Right forelimb (tissue), 1 donor: ENCODE measurements around the gene RILP.
A peak's percentile ranks its signal among the peaks of the same experiment; 100 is the strongest.

Source experiments
- DNase-seq: peaks from one replicate; pipeline ENCODE4 v3.0.0-alpha.2; 2018

The RILP gene

DNA sequence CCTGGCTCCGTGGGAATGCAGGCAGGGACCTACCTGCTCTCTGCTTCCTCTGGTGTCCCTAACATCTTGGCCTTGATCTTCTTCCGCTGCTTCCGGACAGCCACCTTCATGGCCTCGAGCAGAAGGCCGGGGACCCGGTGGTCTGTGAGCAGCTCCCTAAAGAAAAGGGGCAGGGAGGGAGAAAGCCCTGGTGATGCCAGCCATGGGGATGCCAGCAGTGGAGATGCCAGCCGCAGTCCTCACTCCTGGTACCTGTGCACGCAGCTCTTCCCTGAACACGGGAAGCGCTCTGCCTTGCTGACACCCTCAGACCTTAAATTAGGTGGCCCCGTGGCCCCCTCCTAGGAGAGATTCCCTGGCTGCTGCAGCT lies 1.9 kb downstream of the RILP start:
- no peak for DNase-seq

DNA sequence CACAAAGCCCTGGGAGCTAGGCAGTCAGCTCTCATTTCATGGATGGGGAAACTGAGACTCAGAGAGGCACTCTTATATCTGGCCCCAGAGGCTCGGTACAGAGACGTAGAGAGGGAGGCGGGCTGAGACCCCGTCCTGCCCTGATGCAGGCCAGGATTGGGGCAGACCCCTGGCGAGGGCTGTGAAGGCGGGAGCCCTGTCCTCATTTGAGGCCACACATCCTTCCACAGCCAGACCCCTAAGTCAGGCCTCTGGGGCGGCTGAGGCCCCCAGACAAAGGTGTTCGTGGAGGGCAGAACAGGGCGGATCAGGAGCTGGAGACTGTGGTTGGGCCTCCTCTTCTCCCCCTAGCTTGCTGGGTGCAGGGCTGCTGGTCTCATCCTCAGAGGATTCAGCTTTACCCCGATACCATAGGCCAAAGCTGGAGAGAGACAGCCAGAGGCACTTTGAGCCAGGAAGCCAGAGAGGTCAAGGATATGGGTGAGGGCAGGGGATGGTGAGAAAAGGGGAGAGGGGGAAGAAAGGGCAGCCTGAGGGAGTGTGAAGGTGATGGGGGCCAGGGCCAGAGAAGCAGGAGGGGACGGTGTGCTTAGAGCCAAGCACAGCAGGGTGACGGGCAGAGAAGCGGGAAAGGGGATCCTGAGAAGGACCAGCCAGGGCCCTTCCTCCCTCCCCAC lies 3.3 kb downstream of the RILP start:
- DNase-seq: no peak

- DNase-seq: peak; percentile 67
Observed at GRCh38 chr17:1645207-1646171, 4.2 kb downstream of the RILP start, which contains the start of gene SCARF1. TSS of gene SCARF1 (minus strand) at chr17:1645732. CDS start at chr17:1645697, 35 bp downstream.

- DNase-seq: no peak
Observed at GRCh38 chr17:1644493-1645206, 5.0 kb downstream of the RILP start.

- no peak for DNase-seq
Observed at GRCh38 chr17:1643999-1644492, 5.6 kb downstream of the RILP start.

DNA sequence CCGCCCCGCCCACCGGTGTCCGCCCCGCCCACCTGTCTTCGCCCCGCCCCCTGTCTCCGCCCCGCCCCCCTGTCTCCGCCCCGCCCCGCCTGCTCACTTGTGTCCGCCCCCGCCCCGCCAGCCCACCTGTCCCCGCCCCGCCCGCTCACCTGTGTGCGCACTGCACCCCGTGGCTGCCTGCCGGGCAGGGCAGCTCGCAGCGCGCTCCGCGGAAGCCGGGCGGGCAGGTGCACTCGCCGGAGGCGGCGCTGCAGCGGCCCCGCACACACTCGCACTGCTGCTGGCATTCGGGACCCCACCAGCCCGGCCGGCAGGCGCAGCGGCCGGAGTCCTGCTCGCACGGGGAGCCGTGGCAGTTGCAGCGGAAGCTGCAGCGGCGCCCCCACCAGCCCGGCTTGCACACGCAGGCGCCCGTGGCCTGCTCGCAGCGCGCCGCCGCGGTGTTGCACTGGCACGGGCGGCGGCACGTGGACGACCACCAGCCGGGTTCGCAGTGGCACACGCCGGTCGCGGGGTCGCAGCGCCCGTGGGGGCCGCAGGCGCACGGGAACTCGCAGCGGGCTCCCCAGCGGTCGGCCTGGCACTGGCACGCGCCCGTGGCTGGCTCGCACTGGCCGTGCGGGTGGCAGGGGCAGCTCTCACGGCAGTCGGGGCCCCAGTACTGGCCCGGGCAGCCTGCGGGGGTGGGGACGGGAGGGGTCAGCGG lies 6.2 kb downstream of the RILP start:
- peak; percentile 56 for DNase-seq

GRCh38 chr17:1641065-1641403 lies 8.6 kb downstream of the RILP start:
- DNase-seq: no peak

DNA sequence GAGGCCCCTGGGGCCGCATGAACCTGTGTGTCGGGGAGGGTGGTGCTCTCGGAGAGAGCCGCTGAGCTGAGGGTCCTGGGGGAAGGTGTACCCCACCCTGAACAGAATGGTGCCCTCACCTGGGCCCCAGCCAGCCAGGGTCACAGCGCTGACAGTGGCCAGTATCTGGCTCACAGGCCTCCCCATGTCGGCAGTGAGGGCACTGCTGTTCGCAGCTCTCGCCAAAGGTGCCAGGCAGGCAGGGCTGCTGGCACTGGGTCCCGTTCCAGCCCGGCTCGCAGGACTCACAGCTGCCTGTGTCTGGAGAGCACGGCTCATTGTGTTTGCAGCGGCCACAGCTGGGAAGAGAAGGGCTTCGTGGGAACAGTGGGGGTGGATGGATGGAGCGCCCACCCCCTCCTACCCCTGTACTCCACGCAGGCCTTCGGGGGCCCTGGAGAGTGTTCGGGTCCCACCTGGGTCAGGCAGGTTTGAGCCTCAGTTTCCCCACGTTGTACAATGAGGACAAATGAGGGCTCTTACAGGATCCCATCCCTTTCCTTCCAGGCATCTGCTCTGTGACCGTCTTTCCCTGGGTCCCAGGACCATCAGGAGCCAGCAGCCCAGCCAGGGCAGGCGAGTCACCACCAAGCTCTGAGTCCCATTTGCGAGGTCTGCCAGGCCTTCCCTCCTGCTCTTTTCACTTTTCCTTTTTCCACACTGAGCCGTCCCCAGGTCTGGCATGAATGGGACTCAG lies 9.2 kb downstream of the RILP start:
- no peak for DNase-seq

GRCh38 chr17:1639549-1640180 lies 10.0 kb downstream of the RILP start:
- no peak for DNase-seq

DNA sequence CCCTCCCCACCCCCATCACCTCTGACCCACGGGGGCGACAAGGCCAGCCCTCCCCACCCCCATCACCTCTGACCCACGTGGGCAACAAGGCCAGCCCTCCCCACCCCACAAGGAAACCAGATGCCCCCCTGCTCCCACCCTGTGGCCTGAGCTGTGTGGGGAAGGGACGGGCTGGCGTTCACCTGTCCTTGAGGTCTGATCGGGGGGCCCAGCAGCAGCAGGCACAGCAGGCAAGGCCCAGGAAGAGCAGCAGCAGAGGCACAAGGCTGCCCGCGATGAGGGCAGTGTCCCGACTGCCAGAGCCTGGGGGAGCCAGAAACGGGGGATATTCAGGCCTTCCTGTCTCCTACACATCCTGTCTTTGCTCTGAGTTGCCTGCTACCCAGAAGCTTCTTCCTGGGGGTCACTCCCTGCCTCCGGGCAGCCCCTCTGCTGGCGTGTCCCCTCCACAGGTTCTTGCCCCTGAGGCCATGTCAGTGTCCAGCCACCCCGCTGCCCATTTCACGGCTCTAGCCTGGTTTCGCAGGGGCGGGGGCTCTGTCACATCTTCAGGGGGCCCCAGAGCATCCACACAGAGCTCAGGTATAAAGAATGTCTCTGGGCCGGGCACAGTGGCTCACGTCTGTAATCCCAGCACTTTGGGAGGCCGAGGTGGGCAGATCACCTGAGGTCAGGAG lies 10.9 kb downstream of the RILP start:
- DNase-seq: no peak

DNA sequence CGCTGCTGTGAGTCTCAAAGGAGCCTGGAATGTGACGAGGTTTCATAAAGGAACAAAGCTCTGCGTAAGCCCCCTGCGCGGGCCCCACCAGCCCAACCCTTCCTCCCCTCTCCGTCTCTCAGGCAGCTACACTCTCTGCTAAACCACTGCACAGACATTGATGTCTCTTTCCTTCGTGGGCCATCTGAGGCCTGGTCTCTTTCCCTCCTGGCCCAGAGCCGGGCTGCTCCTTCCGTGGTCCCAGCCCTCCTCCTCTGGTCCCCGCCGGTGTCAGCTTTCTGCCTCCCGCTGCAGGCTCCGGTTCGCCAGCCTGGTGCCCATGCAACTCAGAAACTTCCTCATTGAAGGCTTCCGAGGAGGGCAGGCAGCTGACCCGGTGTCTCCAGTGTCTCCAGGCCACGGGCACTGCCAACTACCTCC lies 11.5 kb downstream of the RILP start:
- peak; percentile 55 for DNase-seq

GRCh38 chr17:1636732-1637285 lies 12.9 kb downstream of the RILP start:
- DNase-seq: no peak

DNA sequence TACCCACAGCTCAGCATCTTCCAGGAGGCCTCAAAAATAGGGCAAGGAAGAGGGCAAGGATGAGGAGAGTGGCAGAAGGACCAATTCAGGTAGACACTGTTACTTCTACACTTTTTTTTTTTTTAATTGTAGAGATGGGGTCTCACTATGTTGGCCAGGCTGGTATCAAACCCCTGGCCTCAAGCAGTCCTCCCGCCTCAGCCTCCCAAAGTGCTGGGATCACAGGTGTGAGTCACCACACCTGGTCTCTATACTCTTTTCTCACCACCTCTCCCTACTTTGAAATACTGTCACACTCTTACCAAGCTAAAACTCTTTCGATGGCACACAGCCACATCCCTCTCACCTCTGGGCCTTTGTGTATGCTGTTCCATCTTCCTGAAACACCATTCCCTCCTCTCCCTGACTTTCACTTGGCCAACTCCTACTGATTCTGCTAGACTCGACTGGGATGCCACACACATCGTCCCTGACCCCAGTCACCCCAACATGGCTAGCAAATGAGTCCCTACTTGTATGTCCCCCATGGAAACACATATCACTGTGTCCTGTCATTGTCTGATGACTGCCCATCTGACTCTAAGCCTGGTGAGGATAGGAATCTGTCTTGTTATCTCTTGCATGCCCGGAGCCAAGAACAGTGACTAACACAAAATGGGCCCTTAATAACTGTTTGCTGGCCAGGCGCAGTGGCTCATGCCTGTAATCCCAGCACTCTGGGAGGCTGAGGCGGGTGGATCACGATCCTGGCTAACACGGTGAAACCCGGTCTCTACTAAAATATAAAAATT lies 13.8 kb downstream of the RILP start:
- DNase-seq: no peak

- DNase-seq: no peak
Observed at GRCh38 chr17:1634841-1635650, 14.6 kb downstream of the RILP start.

DNA sequence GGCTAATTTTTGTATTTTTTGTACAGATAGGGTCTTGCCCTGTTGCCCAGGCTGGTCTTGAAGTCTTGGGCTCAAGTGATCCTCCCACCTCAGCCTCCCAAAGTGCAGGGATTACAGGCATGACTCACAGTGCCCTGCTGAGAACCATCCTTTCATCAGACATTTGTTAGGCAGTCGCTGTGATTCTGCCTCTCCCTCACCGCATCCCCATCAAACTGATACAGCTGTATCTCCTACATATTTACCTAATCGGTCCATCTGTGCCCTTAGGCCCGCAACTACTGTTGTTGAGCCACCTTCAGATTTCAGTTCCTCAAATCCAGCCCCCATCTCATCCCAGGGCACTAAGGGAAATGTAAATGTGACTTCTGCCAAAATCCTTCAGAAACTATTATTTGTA lies 19.0 kb downstream of the RILP start:
- DNase-seq: no peak

DNA sequence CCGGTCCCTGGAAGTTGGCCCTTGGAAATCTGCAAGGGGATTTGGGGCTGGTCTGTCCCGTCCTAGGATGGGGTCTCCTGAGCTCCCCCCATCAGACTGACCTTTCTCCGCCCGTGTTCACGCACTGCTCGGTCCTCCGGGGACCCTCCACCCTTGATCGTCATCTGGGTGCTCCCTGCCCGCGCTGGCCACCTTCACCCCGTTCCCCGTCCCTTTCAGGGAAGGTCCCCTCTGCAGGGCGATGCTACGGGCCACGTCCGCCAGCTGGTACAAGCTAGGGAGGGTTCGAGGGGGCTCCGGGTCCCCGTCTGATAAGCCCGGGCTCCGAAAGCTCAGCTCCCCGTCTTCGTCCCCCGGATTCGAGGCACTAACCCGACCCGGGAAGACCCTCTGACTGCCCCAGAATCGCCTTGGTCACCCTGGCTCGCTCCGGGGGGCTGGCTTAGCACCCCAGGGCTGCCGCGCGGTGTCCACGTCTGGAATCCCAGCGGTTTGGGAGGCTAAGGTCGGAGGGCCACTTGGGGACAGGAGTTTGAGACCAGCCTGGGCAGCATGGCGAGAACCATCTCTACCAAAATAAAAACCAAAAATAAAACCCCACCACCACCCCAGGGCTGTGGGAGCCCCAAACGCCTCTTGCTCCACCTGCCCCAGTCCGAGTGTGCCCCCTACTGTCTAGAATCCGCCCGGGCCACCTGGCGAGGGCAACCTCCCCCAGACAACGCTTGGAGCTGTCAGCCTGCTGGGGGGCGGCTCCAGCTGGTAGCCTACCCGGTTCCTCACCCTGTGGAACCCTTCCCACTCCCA lies 20.0 kb downstream of the RILP start:
- DNase-seq: peak; percentile 61

DNA sequence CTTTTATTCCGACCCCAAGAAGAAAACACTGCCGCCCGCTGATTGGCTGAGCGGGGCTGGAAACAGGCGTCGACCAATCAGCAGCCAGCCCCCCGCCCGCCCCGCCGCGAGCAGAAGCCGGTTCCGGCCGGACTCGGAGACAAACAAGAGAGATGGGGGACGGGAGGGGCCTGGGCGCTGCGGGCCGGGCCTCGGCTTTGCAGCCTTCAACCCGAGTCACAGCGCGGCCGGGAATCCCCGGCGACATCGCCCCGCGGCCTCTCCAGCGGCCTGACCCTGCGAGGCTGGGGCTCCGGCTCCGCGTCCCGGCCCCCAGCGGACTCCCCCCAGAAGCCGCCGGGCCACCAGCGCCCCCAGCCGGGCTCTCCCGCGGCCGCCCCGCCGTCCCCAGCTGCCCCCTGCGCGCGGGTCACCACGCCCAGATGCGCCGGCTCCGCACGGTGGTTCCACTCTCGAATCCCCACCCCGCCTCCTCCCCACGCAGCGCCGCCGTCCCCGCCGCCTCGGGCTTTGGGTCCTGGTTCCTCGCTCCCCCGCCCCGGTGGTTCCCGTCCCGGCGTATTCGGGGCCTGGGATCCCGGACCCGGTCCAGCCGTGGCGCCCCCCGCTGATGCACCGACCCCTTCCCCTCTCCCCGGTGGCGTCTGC lies 20.7 kb downstream of the RILP start:
- peak; percentile 95 for DNase-seq
